GM21390 (cell line): ENCODE results near the gene PAX1.

Experiments used
- ATAC-seq: cut with Tn5 transposase; IDR thresholded peaks from one replicate; pipeline ENCODE4 v1.9.1; 2021; ENCODE audit not compliant: unreplicated experiment

Gene PAX1

DNA sequence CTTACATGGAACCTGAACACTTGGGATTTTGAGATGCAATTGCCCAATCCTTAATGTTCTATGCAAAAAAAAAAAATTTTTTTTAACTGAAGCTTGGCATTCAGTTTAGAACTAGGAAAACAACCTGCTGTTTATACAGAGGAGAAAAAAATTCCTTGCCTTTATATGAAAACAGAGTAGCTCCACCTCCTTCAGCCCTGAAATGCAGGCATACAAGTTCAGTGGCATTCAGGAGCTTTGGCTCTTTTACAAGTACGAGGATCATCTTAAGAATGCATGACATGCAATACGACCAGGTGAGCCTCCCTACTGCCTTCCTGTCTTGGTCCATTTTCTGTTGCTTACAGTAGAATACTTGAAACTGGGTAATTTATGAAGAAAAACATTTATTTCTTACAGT lies 20.4 kb downstream of the PAX1 start:
- no peak for ATAC-seq

GRCh38 chr20:21729316-21729715 lies 23.9 kb downstream of the PAX1 start:
- ATAC-seq = no peak

DNA sequence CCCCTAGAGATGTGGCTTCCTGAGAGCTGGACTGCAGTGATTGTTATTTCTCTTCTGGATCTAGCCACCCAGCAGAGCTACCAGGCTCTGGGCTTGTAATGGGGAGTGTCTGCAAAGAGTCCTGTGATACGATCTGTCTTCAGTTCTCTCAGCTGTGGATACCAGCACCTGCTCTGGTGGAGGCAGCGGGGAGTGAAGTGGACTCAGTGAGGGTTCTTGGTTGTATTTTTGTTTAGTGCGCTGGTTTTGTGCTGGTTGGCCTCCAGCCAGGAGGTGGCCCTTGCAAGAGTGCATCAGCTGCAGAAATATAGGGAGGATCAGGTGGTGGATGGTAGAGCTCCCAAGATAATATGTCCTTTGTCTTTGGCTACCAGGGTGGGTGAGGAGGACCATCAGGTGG lies 33.7 kb downstream of the PAX1 start:
- ATAC-seq = no peak

- ATAC-seq = no peak
These were observed 34.2 kb downstream of the PAX1 start for GRCh38 chr20:21739682-21740081.

DNA sequence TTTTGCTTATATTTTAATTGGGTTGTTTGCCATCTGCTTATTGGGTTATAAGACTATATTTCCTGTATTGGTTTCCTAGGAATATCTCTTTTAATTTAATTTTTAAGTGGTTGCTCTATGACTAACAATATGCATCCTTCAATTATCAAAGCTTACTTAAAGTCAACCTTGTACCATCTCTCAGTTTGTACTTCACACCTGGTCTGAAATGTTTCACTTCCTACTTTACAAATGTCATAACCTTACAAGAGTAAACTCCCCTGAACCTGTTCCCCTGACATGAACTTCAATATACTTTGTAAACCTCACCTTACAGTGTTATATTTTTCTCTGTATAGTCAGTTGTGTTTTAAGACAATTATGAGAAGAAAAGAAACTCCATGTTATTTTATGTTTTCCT lies 35.8 kb downstream of the PAX1 start:
- ATAC-seq = no peak

DNA sequence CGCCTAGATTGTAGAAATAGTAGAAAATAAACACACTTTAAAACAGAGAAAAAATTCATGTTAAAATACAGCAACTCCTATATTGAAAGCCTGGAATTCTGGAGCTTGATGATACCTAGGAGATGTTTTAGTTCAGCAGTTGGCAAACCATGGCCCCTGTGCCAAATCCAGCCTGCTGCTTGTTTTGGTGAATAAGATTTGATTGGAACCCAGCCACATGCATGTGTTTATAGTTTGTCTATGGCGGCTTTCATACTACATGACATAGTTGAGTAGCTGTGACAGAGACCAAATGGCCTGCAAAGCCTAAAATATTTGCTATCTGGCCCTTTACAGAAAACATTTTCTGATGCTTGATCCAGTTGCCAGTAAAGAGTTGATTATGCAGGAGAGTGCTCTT lies 57.2 kb downstream of the PAX1 start:
- no peak for ATAC-seq

- ATAC-seq = no peak
These were observed 61.8 kb downstream of the PAX1 start for GRCh38 chr20:21767200-21767738.

- no peak for ATAC-seq
These were observed 62.3 kb downstream of the PAX1 start for GRCh38 chr20:21767739-21768223.
